H1 (cell line): ENCODE measurements around the gene NFASC. TPM values are rescaled to one million over a fixed set of nuclear protein-coding genes. Genes with fewer than 3 reads are reported as not detected.

ENCODE experiments used
- ASH2L ChIP-seq: fragments of 200-600, 300-600 bp; sonication (generic); IDR thresholded peaks from one replicate; pipeline ENCODE4 v1.7.1; 2017; ENCODE audit warnings: low read length
- CBX5 ChIP-seq: fragments of 300-800, 300-1000 bp; sonication (generic); IDR thresholded peaks from 2 replicates; pipeline ENCODE4 v1.7.1; 2016; ENCODE audit warnings: antibody characterized with exemption, low read length, low read depth
- CHD7 ChIP-seq: fragments of 300-600 bp; sonication (generic); IDR thresholded peaks from 2 replicates; pipeline ENCODE4 v1.7.1; 2012; ENCODE audit warnings: low read length, moderate library complexity, mild to moderate bottlenecking, inconsistent platforms; ENCODE audit not compliant: insufficient replicate concordance
- CTBP2 ChIP-seq: IDR thresholded peaks from 2 replicates; pipeline ENCODE4 v1.7.0; 2011; ENCODE audit warnings: borderline replicate concordance, mild to moderate bottlenecking, moderate library complexity, mixed read lengths, low read length; ENCODE audit not compliant: insufficient read depth, insufficient read length
- KDM1A ChIP-seq: fragments of 200-600, 300-600 bp; sonication (generic); IDR thresholded peaks from 2 replicates; pipeline ENCODE4 v1.7.1; 2016; ENCODE audit warnings: mild to moderate bottlenecking, low read length, borderline replicate concordance
- KDM4A ChIP-seq: IDR thresholded peaks from one replicate; pipeline ENCODE4 v1.7.1; 2012; ENCODE audit warnings: low read depth, mild to moderate bottlenecking, moderate library complexity, low read length, inconsistent platforms; ENCODE audit not compliant: severe bottlenecking
- PHF8 ChIP-seq: fragments of 200-600 bp; sonication (generic); conservative IDR thresholded peaks from 2 replicates; pipeline ENCODE4 v1.7.1; 2012; ENCODE audit warnings: low read depth, mild to moderate bottlenecking, inconsistent platforms, low read length, moderate library complexity
- POLR2A ChIP-seq, 2 experiments: IDR thresholded peaks; 1 replicate in 1 of 2; 2 replicates in 1 of 2; pipeline ENCODE4 v1.6.1; 2011; ENCODE audit warnings: low read depth in 2 of 2, low read length in 2 of 2, mild to moderate bottlenecking in 2 of 2; ENCODE audit errors: control extremely low read depth in 1 of 2
- SIX5 ChIP-seq: IDR thresholded peaks from 2 replicates; pipeline ENCODE4 v1.6.1; 2011; ENCODE audit warnings: mild to moderate bottlenecking, low read depth, low read length
- SUZ12 ChIP-seq: fragments of 200-600 bp; sonication (generic); IDR thresholded peaks from 2 replicates; pipeline ENCODE4 v1.6.1; 2012; ENCODE audit warnings: mild to moderate bottlenecking, inconsistent platforms, low read length, moderate library complexity, mixed read lengths
- TAF7 ChIP-seq: optimal IDR thresholded peaks from 2 replicates; pipeline ENCODE3; 2011; ENCODE audit warnings: low read depth, mild to moderate bottlenecking, inconsistent platforms, low read length, moderate library complexity, borderline replicate concordance
- polyA plus RNA-seq, 7 experiments: library from polyadenylated mRNA; depleted of rRNA in 3 of 7; stranded (reverse) in 5 of 7; unstranded in 2 of 7; fragments of >200 nt in 5 of 7; fragments of 200-250 nt in 2 of 7; gene quantifications; 1 replicate in 5 of 7; 2 replicates in 1 of 7; 4 replicates in 1 of 7; pipeline versions ENCODE4 v1.2.1 to v1.2.3, GENCODE V29; 2011 to 2013; ENCODE audit warnings: missing spikeins in 2 of 7, mixed read lengths in 2 of 7
- total RNA-seq: library from RNA; stranded (reverse); fragmentation: NEBNext Ultra II Directional; extraction: Animal tissue kit (Norgen Biotek cat#: 25700); gene quantifications from 2 replicates; pipeline ENCODE4 v1.2.1, GENCODE V29; 2021

Gene NFASC
- total and polyA plus RNA-seq, 2 of the 8 experiments (the other 6 are each of a cell fraction or from before 2014, with no cell fraction given): 5.0 to 15.2 TPM

- TF ChIP-seq CHD7: no peak
- no peak for TF ChIP-seq KDM4A
- no peak for TF ChIP-seq ASH2L
- TF ChIP-seq SIX5: no peak
- no peak for TF ChIP-seq KDM1A
- TF ChIP-seq CTBP2: no peak
- TF ChIP-seq TAF7: no peak
- TF ChIP-seq CBX5: no peak
- TF ChIP-seq PHF8: no peak
- TF ChIP-seq POLR2A (IDR thresholded peaks at IDR 0.05; ENCODE audit: control extremely low read depth in 1 of 2, low read depth in 2 of 2, low read length in 2 of 2): no peak
- TF ChIP-seq SUZ12: no peak
Observed at GRCh38 chr1:204921855-204922516, 51.3 kb downstream of the NFASC start (continued).
